OCI-M1 (cell line): ENCODE measurements around the gene FZR1.
"Not testable (repeated sequence)": the region's sequence is repeated elsewhere in the genome, so short reads cannot be mapped to it uniquely, and the experiment has no call there.

Experiments
- DNase-seq: peaks from one replicate; lab custom pipeline; 2025; lab: John Stamatoyannopoulos, UW

Gene FZR1

GRCh38 chr19:3496392-3497273, 9.5 kb upstream of the FZR1 start:
- no peak for DNase-seq

DNA sequence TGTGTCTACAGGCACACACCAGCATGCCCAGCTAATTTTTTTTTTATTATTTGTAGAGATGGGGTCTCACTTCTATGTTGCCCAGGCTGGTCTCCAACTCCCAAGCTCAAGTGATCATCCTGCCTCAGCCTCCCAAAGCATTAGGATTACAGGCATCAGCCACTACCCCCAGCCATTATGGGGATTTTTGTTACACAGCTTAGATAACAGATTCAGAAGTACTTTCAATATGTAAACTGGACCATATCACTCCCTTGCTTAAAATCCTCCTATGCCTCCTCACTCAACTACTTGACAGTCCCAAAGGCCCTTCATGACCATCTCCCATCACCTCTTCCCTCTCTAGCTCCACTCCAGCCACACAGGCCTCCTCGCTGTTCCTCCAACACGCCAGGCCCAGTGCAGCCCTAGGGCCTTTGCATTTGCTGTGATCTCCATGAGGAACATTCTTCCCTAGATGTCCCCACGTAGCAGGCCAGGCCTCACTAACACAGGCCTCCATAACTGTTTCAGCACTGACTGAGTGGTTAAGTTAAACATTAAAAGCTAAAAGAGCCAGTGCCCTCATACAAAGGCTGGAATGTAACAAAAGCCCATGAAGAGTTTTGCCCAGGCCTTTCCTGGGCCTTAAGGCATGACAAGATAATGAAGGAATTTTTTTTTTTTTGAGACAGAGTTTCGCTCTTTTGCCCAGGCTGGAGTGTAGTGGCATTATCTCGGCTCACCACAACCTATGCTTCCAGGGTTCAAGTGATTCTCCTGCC, 8.2 kb upstream of the FZR1 start:
- DNase-seq = no peak

- DNase-seq = no peak
Observed at GRCh38 chr19:3499738-3500428, 6.2 kb upstream of the FZR1 start.

DNA sequence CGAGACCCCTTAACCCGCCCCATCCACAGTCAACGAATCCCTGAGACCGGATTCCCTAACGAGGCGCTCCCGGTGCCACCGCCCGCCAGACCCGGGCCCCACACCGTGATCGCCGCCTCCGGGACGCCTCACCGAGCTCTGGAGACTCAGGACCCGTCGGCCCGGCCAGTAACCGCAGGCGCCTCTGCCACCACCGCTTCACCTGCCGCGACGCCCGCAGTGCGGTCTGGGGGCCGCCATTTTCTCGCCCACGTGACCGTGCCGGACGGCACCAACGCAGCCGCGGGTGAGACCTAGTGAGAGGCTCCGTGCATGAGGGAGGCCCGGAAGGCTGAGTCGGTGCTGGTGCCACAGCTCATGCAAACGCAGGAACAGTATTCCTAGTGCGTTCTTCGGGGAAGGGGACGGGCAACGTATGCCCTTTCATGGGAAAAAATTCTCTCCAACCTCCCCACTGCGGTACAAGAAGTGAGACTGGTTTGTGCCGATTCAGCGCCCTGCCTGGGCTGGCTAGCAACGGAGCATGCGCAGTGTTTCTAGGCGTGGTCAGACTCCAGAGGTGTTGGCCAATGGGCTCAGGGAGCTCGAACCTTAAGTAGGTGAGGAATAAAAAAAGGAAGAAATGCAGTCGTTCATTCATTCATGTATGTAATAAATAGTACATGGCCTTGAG, 5.5 kb upstream of the FZR1 start, which contains the start of gene DOHH:
Gene DOHH (minus strand): TSS at position 246 of the 673 bp plus-strand sequence. CDS start 3,860 bp downstream, outside the sequence.
- peak; percentile 95 for DNase-seq

GRCh38 chr19:3501780-3502179, 4.3 kb upstream of the FZR1 start:
- no peak for DNase-seq

DNA sequence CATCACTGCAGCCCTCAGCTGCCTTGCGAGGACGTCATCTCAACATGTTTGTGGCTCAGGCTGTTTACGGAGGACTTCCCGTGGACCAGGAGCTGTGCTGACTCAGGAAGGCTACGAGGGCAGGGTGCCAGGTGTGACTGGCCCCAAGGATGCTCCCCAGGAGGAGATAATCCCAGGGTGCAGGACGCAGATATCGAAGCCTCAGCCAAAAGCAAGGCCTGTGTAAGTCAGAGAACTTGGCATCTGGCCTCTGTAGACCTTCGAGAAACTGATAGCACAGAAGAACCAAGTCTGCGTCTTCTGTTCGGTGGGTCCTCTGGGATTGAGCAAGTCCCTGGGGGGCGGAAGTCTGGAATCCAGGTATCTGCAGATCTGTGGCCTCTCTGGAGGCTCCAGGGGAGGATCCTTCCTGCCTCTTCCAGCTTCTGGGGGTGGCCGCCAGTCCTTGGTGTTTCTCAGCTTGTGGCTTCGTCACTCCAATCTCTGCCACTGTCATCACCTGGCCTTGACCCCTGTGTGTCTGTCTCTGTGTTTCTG, 3.0 kb upstream of the FZR1 start:
- DNase-seq = no peak

DNA sequence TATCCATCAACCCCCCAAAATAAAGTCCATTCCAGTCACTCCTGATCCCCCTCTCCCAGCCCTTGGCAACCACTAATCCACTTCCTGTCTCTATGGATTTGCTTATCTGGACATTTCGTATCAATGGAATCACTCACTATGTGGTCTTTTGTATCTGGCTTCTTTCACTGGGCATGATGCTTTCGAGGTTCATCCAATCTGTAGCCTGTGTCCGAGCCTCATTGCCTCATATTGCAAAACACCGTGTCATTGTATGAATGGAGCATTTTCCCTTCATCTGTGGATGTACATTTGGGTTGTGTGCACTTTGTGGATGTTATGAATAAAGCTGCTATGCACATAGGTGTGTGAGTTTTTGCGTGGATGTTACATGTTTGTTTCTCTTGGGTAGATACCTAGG, 1.4 kb upstream of the FZR1 start:
- peak; percentile 1 for DNase-seq

DNA sequence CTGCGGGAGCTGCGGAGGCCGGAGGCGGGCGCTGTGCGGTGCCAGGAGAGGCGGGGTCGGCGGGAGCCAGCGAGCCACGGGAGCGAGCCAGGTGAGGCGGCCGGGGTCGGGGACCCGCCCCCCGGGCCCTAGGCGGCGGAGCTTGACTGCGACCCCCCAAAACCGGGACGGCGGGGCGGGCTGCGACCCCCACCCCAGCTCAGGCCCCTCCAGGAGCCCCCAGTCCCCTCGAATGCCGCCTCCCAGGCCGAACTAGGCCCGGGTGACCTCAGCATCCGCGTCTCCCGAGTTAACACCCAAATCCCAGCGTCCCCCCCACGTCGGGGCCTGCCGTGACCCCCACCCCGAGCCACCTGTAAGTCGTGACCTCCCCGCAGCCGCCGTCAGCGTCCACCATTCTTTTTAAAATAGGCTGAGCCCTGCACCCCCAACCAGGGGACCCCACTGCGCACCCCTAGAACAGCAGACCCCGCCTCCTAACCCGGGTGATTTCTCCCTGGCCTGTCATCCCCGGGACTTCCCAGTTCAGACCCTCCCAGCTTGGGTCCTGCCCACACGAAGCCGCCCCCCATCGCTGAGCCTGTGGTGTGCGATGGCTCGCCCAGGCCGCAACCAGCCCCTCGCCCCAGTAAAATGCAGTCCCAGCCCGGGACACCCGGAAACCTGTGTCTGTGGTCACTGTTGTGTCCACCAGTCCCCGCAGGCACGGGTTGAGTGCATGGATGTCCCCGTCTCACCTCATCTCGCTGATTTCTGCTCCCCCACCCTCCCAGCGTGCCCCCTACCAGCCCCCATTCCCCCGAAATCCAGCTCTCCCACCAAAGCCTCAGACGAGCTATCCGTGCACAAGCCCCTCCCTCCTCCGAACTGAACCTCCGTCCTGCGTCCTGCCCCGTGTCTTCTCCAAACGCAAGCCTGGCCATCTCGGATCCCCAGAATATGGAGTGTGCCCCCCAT, 551 bp downstream of the FZR1 start:
- peak; percentile 14 for DNase-seq

- no peak for DNase-seq
Observed at GRCh38 chr19:3507371-3508120, 1.4 kb downstream of the FZR1 start.

GRCh38 chr19:3508121-3508661, 2.1 kb downstream of the FZR1 start:
- DNase-seq = not testable (repeated sequence)

DNA sequence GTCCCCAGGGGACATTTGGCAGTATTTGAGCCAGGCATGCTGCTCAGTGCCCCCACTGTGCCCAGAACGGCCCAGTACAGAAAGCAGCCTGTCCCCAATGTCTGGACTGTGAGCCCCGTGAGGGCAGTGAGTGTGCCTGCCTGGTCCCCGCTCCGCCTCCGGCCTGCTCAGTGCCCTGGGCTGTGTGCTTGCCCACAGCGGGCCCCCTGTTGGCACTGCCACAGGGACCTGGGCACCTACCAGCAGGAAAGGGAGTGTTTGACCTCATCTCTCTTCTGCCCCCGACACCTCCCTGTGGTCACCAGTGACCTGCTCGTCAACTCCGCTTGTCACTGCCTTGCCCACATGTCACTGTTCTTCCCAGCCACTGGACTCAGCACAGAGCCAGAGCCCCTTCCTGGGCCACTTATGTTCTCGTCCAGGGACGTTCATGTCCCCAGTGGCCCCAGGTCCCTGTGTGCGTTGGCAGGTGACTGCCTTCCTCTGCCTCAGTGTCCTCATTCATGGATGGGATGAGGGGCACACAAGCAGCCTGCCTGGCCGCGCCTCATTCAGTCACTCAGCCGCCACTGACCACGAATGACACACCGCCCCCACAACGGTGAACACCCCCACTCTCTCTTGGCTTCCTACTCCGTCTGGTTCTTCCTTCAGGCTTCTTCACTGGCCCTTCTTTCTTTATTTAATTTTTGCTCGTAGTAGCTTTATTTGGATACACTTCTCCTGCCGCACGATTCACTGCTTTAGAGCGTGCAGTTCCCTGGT, 2.8 kb downstream of the FZR1 start:
- no peak for DNase-seq

DNA sequence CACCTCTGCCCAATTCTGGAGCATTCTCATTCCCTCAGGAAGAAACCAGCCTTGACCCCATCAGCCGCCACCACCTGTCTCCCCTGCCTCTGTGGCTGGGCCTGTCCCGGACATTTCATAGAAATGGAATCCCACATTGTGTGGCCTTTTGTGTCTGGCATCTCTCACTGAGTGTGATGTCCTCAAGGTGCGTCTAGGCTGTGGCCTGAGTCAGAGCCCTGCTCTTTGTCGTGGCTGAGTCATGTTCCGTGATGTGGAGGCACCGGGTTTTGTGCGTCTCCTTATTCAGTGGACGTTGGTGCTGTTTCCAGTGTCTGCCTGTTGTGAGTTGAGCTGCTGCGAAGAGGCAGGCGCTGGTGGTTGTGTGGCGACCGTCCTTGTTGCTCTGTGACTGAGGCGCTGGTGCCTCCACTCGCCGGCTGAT, 3.5 kb downstream of the FZR1 start:
- DNase-seq = no peak

GRCh38 chr19:3510727-3511126, 4.6 kb downstream of the FZR1 start:
- DNase-seq = no peak

- no peak for DNase-seq
Observed at GRCh38 chr19:3511506-3512251, 5.6 kb downstream of the FZR1 start.

DNA sequence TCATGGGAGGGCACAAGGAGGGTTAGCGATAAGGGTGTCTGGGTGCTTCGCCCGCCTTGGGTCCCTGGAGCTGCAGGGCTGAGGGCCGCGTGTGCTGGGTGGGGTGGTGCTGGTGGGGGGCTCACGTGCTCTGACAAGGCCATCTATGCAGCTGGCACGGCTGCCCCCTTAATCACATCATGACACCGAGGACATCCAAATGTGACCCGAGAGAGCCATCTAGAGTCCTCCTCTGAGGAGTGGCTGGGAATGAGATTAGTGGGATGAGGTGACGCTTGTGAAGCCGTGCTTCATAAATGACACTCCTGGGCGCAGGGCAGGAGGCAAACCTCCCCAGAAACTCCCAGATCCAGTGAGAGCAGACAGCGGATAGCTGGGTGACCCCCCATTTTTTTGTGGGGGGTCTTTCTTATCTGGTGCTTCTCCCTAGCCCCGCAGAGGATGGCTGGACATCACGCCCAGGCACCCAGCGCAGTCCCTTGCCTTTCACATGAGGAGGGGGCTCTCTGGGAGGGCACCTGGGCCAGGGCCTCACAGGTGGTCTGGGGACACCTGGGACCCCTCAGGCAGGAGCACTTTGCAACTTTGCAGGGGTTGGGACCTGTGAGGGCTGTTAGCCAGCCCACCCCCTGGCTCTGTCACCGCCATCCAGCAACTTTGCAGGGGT, 6.6 kb downstream of the FZR1 start:
- DNase-seq = no peak

GRCh38 chr19:3513229-3514140, 7.4 kb downstream of the FZR1 start:
- no peak for DNase-seq
